VCaP (cell line): ENCODE data around the gene PRKG1.

Experiments
- H3K27ac ChIP-seq: fragments of 450-650 bp; 2 replicates; pipeline ENCODE4 v1.5.1; 2017
- CTCF ChIP-seq: fragments of 450-650 bp; conservative IDR thresholded peaks from 2 replicates; pipeline ENCODE4 v1.5.1; 2017; ENCODE audit warnings: mild to moderate bottlenecking, moderate library complexity

PRKG1 gene

GRCh38 chr10:51314481-51314880 lies 240.2 kb downstream of the PRKG1 start:
- no peak for TF ChIP-seq CTCF
- H3K27ac ChIP-seq = no peak overlapping the region

GRCh38 chr10:51318399-51319172 lies 244.3 kb downstream of the PRKG1 start:
- H3K27ac ChIP-seq = no peak overlapping the region
- no peak for TF ChIP-seq CTCF

- H3K27ac ChIP-seq = no peak overlapping the region
- TF ChIP-seq CTCF = no peak
Measured at GRCh38 chr10:51319173-51319435, 244.8 kb downstream of the PRKG1 start.

- TF ChIP-seq CTCF = no peak
- no peak overlapping the region for H3K27ac ChIP-seq
Measured at GRCh38 chr10:51321300-51321699, 247.0 kb downstream of the PRKG1 start.

GRCh38 chr10:51321980-51322379 lies 247.7 kb downstream of the PRKG1 start:
- TF ChIP-seq CTCF = no peak
- no peak overlapping the region for H3K27ac ChIP-seq

GRCh38 chr10:51325649-51326048 lies 251.4 kb downstream of the PRKG1 start:
- TF ChIP-seq CTCF = no peak
- H3K27ac ChIP-seq = no peak overlapping the region

GRCh38 chr10:51326174-51326573 lies 251.9 kb downstream of the PRKG1 start:
- H3K27ac ChIP-seq = no peak overlapping the region
- TF ChIP-seq CTCF = no peak
